ENCODE data around the gene TFF3.

TFF3 gene

GRCh38 chr21:42285569-42286245 lies 29.5 kb downstream of the TFF3 start:
- DNase-seq = no peak

- DNase-seq = no peak
Measured at GRCh38 chr21:42282715-42283114, 32.5 kb downstream of the TFF3 start.

GRCh38 chr21:42282021-42282420 lies 33.2 kb downstream of the TFF3 start:
- no peak for DNase-seq

- no peak for DNase-seq
Measured at GRCh38 chr21:42281181-42281680, 34.0 kb downstream of the TFF3 start.

GRCh38 chr21:42280356-42281180 lies 34.6 kb downstream of the TFF3 start:
- DNase-seq = no peak

- DNase-seq = no peak
Measured at GRCh38 chr21:42279888-42280287, 35.3 kb downstream of the TFF3 start.

GRCh38 chr21:42279341-42279871 lies 35.8 kb downstream of the TFF3 start:
- DNase-seq = no peak

- DNase-seq = no peak
Measured at GRCh38 chr21:42278451-42279149, 36.6 kb downstream of the TFF3 start.

GRCh38 chr21:42277593-42277992 lies 37.6 kb downstream of the TFF3 start:
- DNase-seq = no peak

GRCh38 chr21:42276526-42277154 lies 38.6 kb downstream of the TFF3 start:
- no peak for DNase-seq

- DNase-seq = no peak
Measured at GRCh38 chr21:42276076-42276475, 39.1 kb downstream of the TFF3 start.

GRCh38 chr21:42272984-42273600 lies 42.1 kb downstream of the TFF3 start:
- DNase-seq = no peak

- DNase-seq = no peak
Measured at GRCh38 chr21:42272109-42272962, 42.9 kb downstream of the TFF3 start.

GRCh38 chr21:42271065-42271464 lies 44.1 kb downstream of the TFF3 start:
- DNase-seq = no peak

GRCh38 chr21:42269386-42269785 lies 45.8 kb downstream of the TFF3 start:
- DNase-seq = no peak

- no peak for DNase-seq
Measured at GRCh38 chr21:42266971-42267556, 48.1 kb downstream of the TFF3 start.

GRCh38 chr21:42265231-42265812 lies 49.9 kb downstream of the TFF3 start:
- no peak for DNase-seq

GRCh38 chr21:42264245-42265195 lies 50.7 kb downstream of the TFF3 start:
- no peak for DNase-seq

- DNase-seq = no peak
Measured at GRCh38 chr21:42263591-42264131, 51.5 kb downstream of the TFF3 start.
